Stomach smooth muscle (tissue), 2 donors: Measurements from ENCODE around the gene GUCA1C.

Experiments used
- H3K27ac ChIP-seq: one replicate; pipeline ENCODE4 v1.7.0; 2013; ENCODE audit warnings: mild to moderate bottlenecking, low read length, inconsistent platforms
- H3K27me3 ChIP-seq, 2 donors: one replicate each; pipeline ENCODE4 v1.7.0; 2013; ENCODE audit warnings: low read length in 2 of 2; ENCODE audit not compliant: insufficient read depth in 2 of 2, control insufficient read depth in 1 of 2
- H3K36me3 ChIP-seq, 2 donors: one replicate each; pipeline ENCODE4 v1.7.0; 2013; ENCODE audit warnings: low read length in 2 of 2; ENCODE audit not compliant: control insufficient read depth in 2 of 2, insufficient read depth in 2 of 2
- H3K4me1 ChIP-seq: one replicate; pipeline ENCODE4 v1.7.0; 2013; ENCODE audit warnings: low read length; ENCODE audit not compliant: control insufficient read depth, insufficient read depth
- H3K4me3 ChIP-seq, 2 donors: one replicate each; pipeline ENCODE4 v1.7.0; 2013; ENCODE audit warnings: low read length in 2 of 2
- H3K9ac ChIP-seq, 2 donors: one replicate each; pipeline ENCODE4 v1.7.0; 2013; ENCODE audit warnings: low read length in 2 of 2, mild to moderate bottlenecking in 1 of 2
- H3K9me3 ChIP-seq, 2 donors: one replicate each; pipeline ENCODE4 v1.7.0; 2013; ENCODE audit warnings: low read length in 2 of 2; ENCODE audit not compliant: control insufficient read depth in 2 of 2
- donor health status: healthy.
- donor health status: Pancreatic carcinoma.

Gene GUCA1C

DNA sequence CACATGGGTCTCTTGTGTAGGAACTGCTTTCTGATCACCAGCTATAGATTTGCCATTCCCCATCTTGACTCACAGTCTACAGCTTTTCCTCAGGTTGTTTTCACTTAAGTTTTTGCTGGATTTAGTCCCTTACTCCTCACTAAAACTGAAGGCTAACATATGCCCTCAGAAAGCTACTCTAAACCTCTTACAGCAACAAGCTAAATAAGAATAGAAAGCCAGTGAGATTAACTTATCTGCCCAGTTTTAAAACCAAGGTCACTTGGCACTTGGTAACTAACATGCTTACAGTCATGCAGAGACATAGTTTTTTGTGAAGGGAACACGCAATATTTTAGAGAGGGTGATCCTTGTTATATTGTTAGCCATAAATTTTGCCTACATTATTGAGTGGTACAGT is at the start of gene GUCA1C:
Gene GUCA1C (minus strand): TSS at position 180 of the 400 bp plus-strand sequence. CDS start 117 bp downstream, at position 63.
- no peaks in the 10 kb centered on the region for H3K9me3 ChIP-seq
- no peaks in the 10 kb centered on the region for H3K36me3 ChIP-seq
- no peak within 1 kb of the TSS for H3K27ac ChIP-seq
- no peak within 1 kb of the TSS for H3K9ac ChIP-seq
- no peaks in the 10 kb centered on the region for H3K27me3 ChIP-seq
- H3K4me3 ChIP-seq = no peak within 1 kb of the TSS
- H3K4me1 ChIP-seq = no peaks in the 10 kb centered on the region

DNA sequence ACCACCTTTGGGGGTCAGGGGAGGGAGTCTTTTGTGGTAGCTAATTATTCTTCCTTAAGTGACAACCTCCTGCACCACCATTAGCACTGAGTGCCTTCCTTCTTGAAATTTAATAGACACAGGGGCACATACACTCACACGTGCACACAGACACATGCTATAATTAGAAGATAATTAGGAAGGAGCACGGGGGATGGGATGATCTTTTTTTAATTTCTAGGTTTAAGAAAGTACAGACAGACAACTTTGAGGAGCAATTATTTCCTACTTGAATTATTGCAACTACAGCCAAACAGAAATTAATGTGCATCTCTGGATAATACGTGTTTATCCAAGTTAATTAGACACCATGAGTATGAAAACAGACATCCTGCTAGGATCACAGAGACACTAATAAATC is 44.8 kb upstream of the GUCA1C start:
- no peaks in the 10 kb centered on the region for H3K27me3 ChIP-seq
- H3K27ac ChIP-seq = no peak overlapping the region
- H3K4me1 ChIP-seq = no peaks in the 10 kb centered on the region
- H3K4me3 ChIP-seq = no peak overlapping the region
- no peaks in the 10 kb centered on the region for H3K36me3 ChIP-seq
- no peaks in the 10 kb centered on the region for H3K9me3 ChIP-seq
- H3K9ac ChIP-seq = no peak overlapping the region

DNA sequence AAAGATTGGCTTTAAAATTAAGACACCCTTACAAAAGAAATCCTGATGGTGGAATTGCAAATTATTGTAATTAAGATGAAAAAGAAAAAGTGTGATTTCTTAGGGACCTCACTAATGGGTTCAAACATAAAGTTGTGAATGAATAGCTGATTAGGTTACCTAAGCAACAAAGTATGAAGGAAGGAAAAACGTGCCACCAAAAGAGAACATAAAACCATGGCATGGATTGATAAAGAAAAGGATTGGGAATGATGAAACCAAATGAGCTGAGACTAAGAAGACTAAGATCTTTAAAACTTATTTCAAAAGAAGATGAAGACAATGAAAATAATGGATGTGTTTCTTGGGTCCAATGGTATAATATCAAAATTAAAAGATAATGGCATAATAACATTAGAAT is 32.2 kb upstream of the GUCA1C start:
- Histone ChIP-seq H3K9ac (no peak overlapping the region), H3K36me3 (no peaks in the 10 kb centered on the region), H3K4me3 (no peak overlapping the region), H3K9me3 (no peaks in the 10 kb centered on the region), H3K4me1 (no peaks in the 10 kb centered on the region), H3K27me3 (no peaks in the 10 kb centered on the region), H3K27ac (no peak overlapping the region)

GRCh38 chr3:108983051-108983450 is 29.4 kb upstream of the GUCA1C start:
- H3K4me3 ChIP-seq = no peak overlapping the region
- no peak overlapping the region for H3K27ac ChIP-seq
- H3K9ac ChIP-seq = no peak overlapping the region
- H3K9me3 ChIP-seq = no peaks in the 10 kb centered on the region
- no peaks in the 10 kb centered on the region for H3K27me3 ChIP-seq
- H3K4me1 ChIP-seq = no peaks in the 10 kb centered on the region
- no peaks in the 10 kb centered on the region for H3K36me3 ChIP-seq

- Histone ChIP-seq H3K36me3 (no peaks in the 10 kb centered on the region), H3K4me1 (no peaks in the 10 kb centered on the region), H3K9me3 (no peaks in the 10 kb centered on the region), H3K27me3 (no peaks in the 10 kb centered on the region), H3K27ac (no peak overlapping the region), H3K9ac (no peak overlapping the region), H3K4me3 (no peak overlapping the region)
These were observed 22.4 kb upstream of the GUCA1C start for GRCh38 chr3:108976058-108976457.

- Histone ChIP-seq H3K9ac (no peak overlapping the region), H3K4me1 (no peaks in the 10 kb centered on the region), H3K9me3 (no peaks in the 10 kb centered on the region), H3K4me3 (no peak overlapping the region), H3K36me3 (no peaks in the 10 kb centered on the region), H3K27me3 (no peaks in the 10 kb centered on the region), H3K27ac (no peak overlapping the region)
These were observed 19.3 kb upstream of the GUCA1C start for GRCh38 chr3:108973019-108973418.

GRCh38 chr3:108972482-108972881 is 18.8 kb upstream of the GUCA1C start:
- Histone ChIP-seq H3K9ac (no peak overlapping the region), H3K4me1 (no peaks in the 10 kb centered on the region), H3K4me3 (no peak overlapping the region), H3K36me3 (no peaks in the 10 kb centered on the region), H3K9me3 (no peaks in the 10 kb centered on the region), H3K27ac (no peak overlapping the region), H3K27me3 (no peaks in the 10 kb centered on the region)

GRCh38 chr3:108970561-108970960 is 16.9 kb upstream of the GUCA1C start:
- no peak overlapping the region for H3K9ac ChIP-seq
- H3K27me3 ChIP-seq = no peaks in the 10 kb centered on the region
- H3K4me3 ChIP-seq = no peak overlapping the region
- H3K27ac ChIP-seq = no peak overlapping the region
- H3K4me1 ChIP-seq = no peaks in the 10 kb centered on the region
- H3K9me3 ChIP-seq = no peaks in the 10 kb centered on the region
- H3K36me3 ChIP-seq = no peaks in the 10 kb centered on the region

GRCh38 chr3:108966773-108967172 is 13.1 kb upstream of the GUCA1C start:
- H3K9me3 ChIP-seq = no peaks in the 10 kb centered on the region
- no peak overlapping the region for H3K4me3 ChIP-seq
- H3K4me1 ChIP-seq = no peaks in the 10 kb centered on the region
- no peak overlapping the region for H3K9ac ChIP-seq
- H3K36me3 ChIP-seq = no peaks in the 10 kb centered on the region
- no peaks in the 10 kb centered on the region for H3K27me3 ChIP-seq
- no peak overlapping the region for H3K27ac ChIP-seq

- Histone ChIP-seq H3K36me3 (no peaks in the 10 kb centered on the region), H3K9ac (no peak overlapping the region), H3K4me1 (no peaks in the 10 kb centered on the region), H3K27me3 (no peaks in the 10 kb centered on the region), H3K4me3 (no peak overlapping the region), H3K27ac (no peak overlapping the region), H3K9me3 (no peaks in the 10 kb centered on the region)
These were observed 5.3 kb upstream of the GUCA1C start for GRCh38 chr3:108959017-108959416.

DNA sequence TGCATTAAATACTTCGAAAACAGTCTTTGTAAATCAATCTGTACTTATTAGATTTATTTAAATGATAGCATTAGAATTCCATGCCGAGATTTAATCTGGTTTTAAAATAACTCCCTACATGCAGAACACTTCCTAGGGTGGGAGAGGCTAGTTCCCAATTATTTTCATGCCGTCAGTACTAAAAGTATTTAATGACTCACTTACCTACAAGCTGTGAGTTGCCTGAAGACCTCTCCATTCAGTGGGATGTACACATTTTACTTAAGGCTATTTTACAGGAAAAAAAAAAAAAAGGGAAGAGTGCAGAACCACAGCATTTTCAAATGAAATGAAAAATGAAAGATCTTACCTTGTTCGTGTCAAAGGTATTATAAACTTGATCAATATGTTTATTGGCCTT is 469 bp downstream of the GUCA1C start:
- H3K9ac ChIP-seq = no peak overlapping the region
- no peak overlapping the region for H3K27ac ChIP-seq
- H3K4me1 ChIP-seq = no peaks in the 10 kb centered on the region
- H3K4me3 ChIP-seq = no peak overlapping the region
- no peaks in the 10 kb centered on the region for H3K9me3 ChIP-seq
- no peaks in the 10 kb centered on the region for H3K36me3 ChIP-seq
- no peaks in the 10 kb centered on the region for H3K27me3 ChIP-seq
